HuH-7.5 (cell line): ENCODE results near the gene CBFB.

Experiments
- DNase-seq: peaks from one replicate; pipeline ENCODE4 v3.0.0; 2011; ENCODE audit warnings: low spot score

Gene CBFB

DNA sequence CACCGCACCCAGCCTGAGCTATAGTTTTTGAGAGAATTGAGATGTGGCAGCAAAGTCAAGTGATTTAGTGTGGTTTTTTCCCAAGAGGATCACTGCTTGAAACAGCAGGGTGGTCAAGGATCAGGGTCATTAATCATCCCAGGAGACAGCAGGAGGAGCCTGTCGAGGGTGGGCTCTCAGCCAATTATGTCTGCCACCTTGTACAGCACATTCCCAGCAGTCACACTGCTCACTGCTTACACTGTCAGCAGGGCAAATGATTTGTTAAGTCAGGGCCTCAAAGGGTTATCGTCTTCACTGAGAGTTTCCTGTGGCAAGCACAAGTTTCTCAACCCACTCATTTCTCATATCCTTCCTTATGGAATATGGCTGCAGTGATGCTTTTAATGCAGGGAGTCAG is 108.7 kb downstream of the CBFB start:
- no peak for DNase-seq

DNA sequence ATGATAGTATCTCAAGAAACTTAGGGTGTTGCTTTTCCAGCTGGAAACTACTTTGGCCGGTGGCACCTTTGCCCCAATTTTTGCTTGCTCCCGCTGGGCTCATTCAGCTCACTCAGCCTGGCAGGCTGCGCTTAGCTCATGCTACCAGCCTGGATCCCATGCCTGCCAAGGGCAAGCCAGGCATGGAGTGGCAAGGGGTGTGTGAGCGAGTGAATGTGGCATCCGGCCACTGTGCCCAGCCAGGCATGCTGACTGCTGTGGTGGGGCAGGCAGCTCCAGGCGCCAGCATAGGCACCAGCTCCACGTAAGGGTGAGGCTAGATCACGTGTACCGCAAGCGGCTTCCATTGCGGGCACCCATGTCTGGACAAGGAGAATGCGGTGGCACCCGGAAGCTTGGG is 112.4 kb downstream of the CBFB start:
- DNase-seq, result no peak

DNA sequence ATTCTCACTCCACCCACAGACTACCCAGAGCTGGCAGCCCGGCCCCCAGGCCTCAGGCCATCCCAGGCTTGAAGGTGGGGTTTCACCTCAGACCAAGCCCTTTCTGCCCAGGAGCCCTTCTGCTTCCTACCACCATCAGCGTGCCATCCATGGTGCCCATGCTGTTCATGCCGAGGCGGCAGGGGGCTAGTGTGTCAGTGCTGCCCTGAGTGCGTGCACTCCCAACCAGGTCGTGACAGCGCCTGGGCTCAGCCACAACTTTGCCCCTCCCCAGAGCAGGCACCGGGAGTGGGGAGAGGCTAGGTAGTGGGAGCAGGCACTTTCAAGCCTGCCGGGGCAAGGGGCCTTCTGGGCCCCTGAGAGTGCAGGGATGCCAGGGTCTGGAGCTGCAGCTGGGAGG is 113.4 kb downstream of the CBFB start:
- no peak for DNase-seq

DNA sequence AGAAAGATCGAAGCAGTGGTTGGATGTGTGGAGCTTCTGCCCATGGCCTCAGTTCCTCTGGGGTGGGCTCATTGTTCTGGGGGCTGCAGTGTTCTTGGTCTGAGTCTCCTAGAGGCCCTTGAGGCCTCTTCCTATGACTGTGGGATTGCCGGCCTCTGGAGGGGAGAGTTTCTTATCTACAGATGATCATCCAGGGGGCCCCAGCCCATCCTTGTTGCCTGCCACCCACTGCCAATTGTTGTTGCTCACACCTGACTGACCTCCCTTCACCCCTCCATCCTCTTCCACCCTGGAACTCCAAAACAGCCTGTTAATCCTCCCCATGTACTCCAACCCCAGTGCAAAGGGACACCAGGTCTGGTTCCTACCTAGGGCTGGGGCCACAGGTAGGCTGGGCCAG is 116.0 kb downstream of the CBFB start:
- DNase-seq, result no peak

DNA sequence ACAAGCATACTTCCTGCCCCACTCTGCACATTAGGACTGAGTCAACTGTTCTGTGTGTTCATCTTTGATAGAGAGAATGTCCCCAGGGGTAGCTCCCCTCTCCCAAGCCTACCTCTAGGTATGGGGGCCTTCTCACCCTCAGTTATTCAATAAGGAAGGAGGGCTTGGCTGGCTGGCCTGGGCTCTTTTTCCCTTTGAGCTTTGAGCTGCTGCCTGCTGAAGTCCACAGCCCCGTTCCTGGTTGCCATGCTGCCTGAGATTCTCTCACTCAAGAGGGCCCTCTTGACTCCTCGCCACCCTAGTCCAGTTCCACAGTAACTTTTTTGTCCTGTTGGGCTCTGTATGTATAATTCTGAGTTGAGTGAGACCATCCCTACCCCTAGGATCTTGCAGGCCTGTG is 116.8 kb downstream of the CBFB start:
- no peak for DNase-seq

DNA sequence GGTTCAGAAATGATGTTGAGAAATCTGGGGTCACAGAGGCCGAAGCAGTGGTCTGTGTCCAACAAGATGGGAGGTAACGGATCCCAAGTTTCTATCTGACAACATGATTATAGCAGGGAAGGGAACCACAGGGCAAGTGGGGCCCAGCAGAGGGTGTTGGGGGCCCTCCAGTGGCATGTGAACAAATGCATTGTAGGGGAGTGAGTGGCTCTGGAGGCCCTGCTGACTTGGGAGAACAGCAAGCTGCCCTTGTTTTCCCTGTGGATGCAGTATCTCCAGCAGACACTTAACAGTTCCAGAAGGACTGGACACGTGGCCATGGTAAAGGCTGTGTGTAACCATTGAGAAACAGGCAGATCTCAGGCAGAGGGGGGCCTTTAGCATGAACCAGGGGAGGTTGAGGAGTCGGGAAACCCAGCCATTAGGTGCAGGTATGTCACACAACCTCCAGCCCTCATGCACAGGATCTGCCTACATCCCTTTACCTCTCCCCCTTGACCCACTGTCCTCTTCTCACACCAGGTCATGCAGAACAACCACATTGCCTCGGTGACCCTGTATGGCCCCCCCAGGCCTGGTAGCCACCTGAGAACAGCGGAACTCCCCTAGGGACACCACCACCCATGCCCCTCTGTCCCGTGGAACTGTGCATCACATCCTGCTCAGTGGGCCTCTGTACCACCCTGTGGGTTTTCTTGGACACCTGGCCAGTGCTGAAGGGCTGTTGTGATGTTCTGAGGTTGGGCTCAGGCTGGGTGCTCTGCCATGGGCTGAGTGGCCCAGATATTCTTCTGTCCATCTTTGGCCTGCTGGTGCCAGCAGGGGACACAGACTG is 117.8 kb downstream of the CBFB start:
- DNase-seq, result no peak

DNA sequence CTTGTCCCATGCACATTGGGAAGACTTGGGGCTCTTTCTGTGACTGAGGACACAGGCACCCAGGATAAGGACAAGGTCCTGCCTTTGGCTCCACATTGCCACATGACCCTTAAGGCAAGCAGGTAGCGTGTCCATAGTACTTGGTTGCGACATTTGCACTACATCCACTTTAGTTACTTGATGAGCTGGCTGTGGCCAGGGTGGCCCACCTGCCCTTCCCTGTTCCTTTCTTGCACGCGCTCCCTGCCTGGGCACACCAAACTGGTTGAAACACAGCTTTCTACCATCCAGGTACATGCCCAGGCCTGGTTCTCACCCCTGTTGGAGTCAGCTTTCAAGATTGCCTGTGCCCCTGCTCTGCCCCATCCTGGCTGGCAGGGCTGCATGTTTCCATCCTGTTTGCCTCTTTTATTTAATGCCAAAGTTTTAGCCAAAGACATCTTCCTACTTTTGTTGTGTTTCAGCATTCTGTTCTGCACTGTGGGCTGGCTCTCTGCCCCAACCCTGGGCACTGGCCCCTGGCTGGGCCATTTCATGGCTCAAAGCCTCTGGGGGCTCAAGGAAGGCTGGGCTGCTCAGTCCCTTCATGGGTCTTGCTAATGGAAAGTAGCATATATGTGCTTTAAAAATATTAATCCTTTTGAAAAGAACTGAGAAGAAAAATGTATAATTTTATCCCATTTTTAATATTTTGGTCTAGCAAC is 118.6 kb downstream of the CBFB start:
- DNase-seq, result no peak

DNA sequence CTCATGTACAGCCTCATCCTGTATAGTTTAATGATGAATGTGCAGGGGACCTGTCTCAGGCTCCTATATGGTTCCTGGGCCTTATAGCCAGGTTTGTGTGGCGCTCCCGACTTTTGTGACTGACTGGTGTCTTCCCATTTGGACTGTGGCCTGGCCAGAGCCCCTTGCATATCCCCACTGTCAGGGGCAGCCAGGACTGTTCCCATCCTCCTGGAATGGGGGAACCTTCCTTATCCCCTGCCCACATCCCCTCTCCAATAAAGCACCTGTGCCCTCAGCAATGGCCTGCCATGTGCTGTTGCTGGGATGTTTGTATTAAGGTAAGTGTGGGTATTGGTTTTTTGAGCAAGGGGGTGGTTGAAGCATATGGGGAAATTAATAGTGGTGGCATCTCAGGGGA is 119.3 kb downstream of the CBFB start:
- no peak for DNase-seq

DNA sequence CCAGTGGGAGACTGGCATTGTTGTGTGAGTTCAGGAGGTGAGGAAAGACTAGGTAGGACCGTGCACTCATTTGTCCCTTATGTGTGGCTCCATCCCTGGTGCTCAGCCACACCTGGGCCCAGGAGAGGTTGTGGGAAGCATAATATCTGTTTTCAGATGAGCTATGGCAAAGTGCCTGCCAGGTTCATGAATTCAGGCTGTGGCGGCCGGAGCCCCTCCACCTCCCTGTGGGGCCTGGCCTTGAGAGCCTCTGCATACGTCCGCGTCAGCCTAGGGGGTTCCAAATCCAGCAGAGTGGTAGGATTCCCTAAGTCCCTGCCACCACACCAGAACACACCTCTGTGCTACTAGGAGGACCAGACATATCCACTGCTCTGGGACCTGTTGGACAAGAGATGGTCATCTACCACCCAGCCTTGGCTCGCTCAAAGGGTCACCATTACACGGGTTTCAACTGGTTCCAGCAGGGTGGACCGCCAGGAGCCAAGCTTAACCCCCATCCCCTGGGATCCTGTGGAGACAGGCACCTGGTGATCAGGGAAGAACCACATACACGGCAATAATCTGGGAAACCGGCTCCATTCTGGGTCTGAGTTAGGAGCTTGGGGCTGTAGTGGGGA is 119.8 kb downstream of the CBFB start:
- no peak for DNase-seq

DNA sequence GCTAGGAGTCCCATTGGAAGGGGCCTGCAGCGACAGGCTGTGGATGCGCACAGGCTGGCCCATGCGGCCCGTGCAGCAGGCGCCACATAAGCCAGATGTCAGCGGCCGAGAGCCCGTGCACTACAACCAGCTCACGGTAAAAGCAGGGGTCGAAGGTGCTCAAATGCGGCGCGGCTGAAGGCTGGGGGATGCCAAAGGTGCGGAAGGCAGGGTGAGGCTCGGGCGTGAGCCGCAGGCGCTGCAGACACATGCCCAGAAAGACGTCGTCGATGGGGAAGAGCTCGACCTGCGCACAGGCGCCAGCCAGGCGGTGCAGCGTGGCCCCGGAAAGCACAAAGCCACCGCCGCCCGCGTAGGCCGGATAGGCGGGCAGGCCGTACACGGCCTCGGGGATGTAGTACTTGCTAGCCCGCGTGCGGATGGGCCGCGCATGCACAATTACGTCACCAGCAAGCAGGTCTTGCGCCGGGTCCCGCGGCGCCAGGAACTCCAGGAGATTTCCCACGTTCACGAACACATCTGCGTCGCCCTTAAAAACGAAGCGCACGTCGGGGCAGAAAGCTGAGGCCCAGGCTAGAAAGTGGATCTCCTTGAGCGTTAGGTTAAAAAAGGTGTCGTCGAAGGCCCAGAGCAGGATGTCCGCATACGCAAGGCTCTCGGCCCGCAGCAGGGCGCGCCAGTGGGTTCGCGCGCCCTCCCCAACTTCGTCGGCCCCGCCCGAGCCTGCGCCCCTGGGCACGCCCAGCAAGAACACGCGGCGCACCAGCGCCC is 120.5 kb downstream of the CBFB start:
- DNase-seq, result no peak

DNA sequence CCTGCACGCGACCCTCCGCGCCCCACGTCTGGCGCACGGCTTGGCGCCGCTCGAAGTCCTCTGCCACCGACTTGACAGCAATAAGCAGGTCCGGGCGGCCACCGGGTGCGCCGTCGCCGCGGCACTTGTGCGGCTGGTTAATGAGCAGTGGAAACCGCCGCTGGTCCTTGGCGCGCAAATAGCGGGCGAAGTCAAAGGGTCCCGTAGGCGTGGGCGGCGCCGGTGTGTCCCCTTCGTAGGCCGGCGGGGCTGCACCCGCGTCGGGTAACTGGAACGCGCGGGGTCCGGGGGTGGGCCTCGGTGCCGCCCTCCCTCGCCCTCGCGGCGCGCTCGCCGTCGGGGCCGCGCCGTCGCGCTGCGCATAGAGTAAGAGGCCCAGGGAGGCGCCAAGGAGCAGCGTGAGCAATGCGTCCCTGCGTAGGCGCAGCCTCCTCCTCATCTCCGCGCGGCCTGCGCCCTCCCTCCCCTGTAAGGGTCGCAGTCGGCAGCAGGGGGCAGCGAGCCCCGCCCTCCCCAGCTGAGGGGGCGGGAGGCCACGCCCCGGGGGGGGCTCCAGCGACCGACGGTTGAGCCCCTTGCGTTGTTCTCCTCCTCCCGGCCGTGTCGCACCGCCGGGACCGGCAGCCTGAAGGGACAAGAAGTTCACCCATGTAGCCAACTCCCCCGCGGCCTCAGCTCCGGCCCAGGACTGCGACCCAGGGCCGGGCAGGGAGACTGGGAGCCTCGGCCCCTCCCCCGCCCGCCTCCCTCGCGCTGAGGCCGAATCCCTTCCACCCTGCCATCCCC is 121.3 kb downstream of the CBFB start:
- DNase-seq, result no peak
